Activated gamma-delta T cell treated with anti-CD3 and anti-CD28 coated beads, Interleukin-2, amount 50 U/mL, for 16 hours (primary cell): ENCODE data around the gene NME1.
"Not testable (repeated sequence)": the region's sequence is repeated elsewhere in the genome, so short reads cannot be mapped to it uniquely, and the experiment has no call there.

Experiments
- DNase-seq: peaks from one replicate; pipeline ENCODE4 v3.0.0-alpha.2; 2020; ENCODE audit warnings: low read depth

Gene NME1

GRCh38 chr17:51144266-51145022 lies 8.9 kb upstream of the NME1 start:
- DNase-seq, result no peak

GRCh38 chr17:51147650-51148049 lies 5.7 kb upstream of the NME1 start:
- DNase-seq, result no peak

- no peak for DNase-seq
Measured at GRCh38 chr17:51149163-51149562, 4.2 kb upstream of the NME1 start.

- DNase-seq, result no peak
Measured at GRCh38 chr17:51150932-51151331, 2.4 kb upstream of the NME1 start.

- DNase-seq, result no peak
Measured at GRCh38 chr17:51152766-51153209, 571 bp upstream of the NME1 start.

GRCh38 chr17:51154176-51154575 lies 817 bp downstream of the NME1 start:
- DNase-seq, result no peak

GRCh38 chr17:51155416-51155815 lies 2.1 kb downstream of the NME1 start:
- no peak for DNase-seq

- DNase-seq, result no peak
Measured at GRCh38 chr17:51159604-51160003, 6.2 kb downstream of the NME1 start.

- DNase-seq, result no peak
Measured at GRCh38 chr17:51161541-51161940, 8.2 kb downstream of the NME1 start.

- no peak for DNase-seq
Measured at GRCh38 chr17:51164911-51165679, 11.7 kb downstream of the NME1 start.

- no peak for DNase-seq
Measured at GRCh38 chr17:51165680-51166197, 12.4 kb downstream of the NME1 start.

GRCh38 chr17:51166198-51166986 lies 13.0 kb downstream of the NME1 start, which contains the start of gene NME2:
NME2 (plus strand) TSS chr17:51166411; CDS start chr17:51166831, 420 bp downstream.
- DNase-seq, result peak; percentile 57

- DNase-seq, result peak; percentile 54
Measured at GRCh38 chr17:51166987-51167931, 13.9 kb downstream of the NME1 start.

GRCh38 chr17:51169340-51169739 lies 16.0 kb downstream of the NME1 start:
- DNase-seq, result no peak

- DNase-seq, result no peak
Measured at GRCh38 chr17:51170736-51171135, 17.4 kb downstream of the NME1 start.

GRCh38 chr17:51172030-51172429 lies 18.7 kb downstream of the NME1 start:
- not testable (repeated sequence) for DNase-seq

- DNase-seq, result no peak
Measured at GRCh38 chr17:51180486-51180885, 27.1 kb downstream of the NME1 start.

GRCh38 chr17:51184124-51184523 lies 30.8 kb downstream of the NME1 start:
- no peak for DNase-seq

GRCh38 chr17:51185763-51186332 lies 32.5 kb downstream of the NME1 start:
- no peak for DNase-seq

- no peak for DNase-seq
Measured at GRCh38 chr17:51188271-51188833, 35.0 kb downstream of the NME1 start.
